NCI-H510A treated with DMSO at 0.1 percent for 48 hours (cell line): Measurements from ENCODE around the gene GPRC5A.

Source experiments
- DNase-seq: peaks from one replicate; lab custom pipeline; 2025; lab: John Stamatoyannopoulos, UW

Gene GPRC5A

GRCh38 chr12:12941450-12942350, 50.3 kb downstream of the GPRC5A start:
- DNase-seq, result no peak

GRCh38 chr12:12943586-12944260, 52.4 kb downstream of the GPRC5A start:
- no peak for DNase-seq

- DNase-seq, result no peak
Observed at GRCh38 chr12:12945591-12945990, 54.2 kb downstream of the GPRC5A start.

GRCh38 chr12:12946686-12947355, 55.5 kb downstream of the GPRC5A start:
- DNase-seq, result no peak

GRCh38 chr12:12947902-12948301, 56.5 kb downstream of the GPRC5A start:
- DNase-seq, result no peak

GRCh38 chr12:12951504-12951903, 60.1 kb downstream of the GPRC5A start:
- DNase-seq, result no peak

GRCh38 chr12:12952036-12952435, 60.7 kb downstream of the GPRC5A start, which contains the start of gene GPRC5D:
GPRC5D (minus strand) TSS chr12:12952170; CDS start chr12:12950384, 1,786 bp downstream.
- no peak for DNase-seq

- DNase-seq, result no peak
Observed at GRCh38 chr12:12954356-12954755, 63.0 kb downstream of the GPRC5A start.

GRCh38 chr12:12954878-12955625, 63.7 kb downstream of the GPRC5A start:
- no peak for DNase-seq

- no peak for DNase-seq
Observed at GRCh38 chr12:12958886-12959285, 67.5 kb downstream of the GPRC5A start.

- no peak for DNase-seq
Observed at GRCh38 chr12:12960639-12961209, 69.4 kb downstream of the GPRC5A start.

- DNase-seq, result no peak
Observed at GRCh38 chr12:12964255-12964654, 72.9 kb downstream of the GPRC5A start.

- no peak for DNase-seq
Observed at GRCh38 chr12:12965836-12966235, 74.5 kb downstream of the GPRC5A start.
